ENCODE results near the gene WWC2.

GRCh38 chr4:183362916-183363542 is 264.0 kb downstream of the WWC2 start:
- TF ChIP-seq POLR2A (IDR thresholded peaks at IDR 0.05), result no peak
- no peak for TF ChIP-seq CTCF (IDR thresholded peaks at IDR 0.05)
- TF ChIP-seq EP300 (IDR thresholded peaks at IDR 0.05), result no peak
